GM12872 (cell line): ENCODE measurements around the gene SERPINA7.

Experiments
- TF ChIP-seq, protein P1 (sequence below): IDR thresholded peaks from 3 replicates; pipeline ENCODE4 v1.5.1; 2011; ENCODE audit warnings: low read depth, mild to moderate bottlenecking, low read length, moderate library complexity; ENCODE audit not compliant: insufficient read depth

SERPINA7 gene, protein sequence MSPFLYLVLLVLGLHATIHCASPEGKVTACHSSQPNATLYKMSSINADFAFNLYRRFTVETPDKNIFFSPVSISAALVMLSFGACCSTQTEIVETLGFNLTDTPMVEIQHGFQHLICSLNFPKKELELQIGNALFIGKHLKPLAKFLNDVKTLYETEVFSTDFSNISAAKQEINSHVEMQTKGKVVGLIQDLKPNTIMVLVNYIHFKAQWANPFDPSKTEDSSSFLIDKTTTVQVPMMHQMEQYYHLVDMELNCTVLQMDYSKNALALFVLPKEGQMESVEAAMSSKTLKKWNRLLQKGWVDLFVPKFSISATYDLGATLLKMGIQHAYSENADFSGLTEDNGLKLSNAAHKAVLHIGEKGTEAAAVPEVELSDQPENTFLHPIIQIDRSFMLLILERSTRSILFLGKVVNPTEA

DNA sequence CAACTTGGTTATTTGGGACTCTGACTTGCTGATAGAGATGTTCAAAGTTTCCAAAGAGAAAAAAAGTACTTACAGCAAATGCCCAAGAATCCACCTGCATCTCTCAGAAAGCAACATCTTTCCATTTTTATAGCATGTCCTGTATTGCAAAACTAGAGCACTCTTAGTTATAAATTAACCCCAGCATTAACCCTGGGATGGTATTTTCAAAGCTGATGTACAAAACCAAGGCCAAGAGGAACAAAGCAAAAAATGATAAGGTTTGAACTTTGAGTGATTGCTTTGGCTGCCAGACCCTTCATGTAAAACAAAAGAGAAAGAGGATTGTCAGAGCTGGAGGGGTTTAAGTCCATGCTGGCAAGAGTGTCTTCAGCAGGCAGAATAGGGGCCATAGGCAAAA is at the start of gene SERPINA7:
Gene SERPINA7, minus strand, starts transcription at position 103 of the 400 bp plus-strand sequence. CDS start 1,669 bp downstream, outside the sequence.
- TF ChIP-seq, protein P1, sequence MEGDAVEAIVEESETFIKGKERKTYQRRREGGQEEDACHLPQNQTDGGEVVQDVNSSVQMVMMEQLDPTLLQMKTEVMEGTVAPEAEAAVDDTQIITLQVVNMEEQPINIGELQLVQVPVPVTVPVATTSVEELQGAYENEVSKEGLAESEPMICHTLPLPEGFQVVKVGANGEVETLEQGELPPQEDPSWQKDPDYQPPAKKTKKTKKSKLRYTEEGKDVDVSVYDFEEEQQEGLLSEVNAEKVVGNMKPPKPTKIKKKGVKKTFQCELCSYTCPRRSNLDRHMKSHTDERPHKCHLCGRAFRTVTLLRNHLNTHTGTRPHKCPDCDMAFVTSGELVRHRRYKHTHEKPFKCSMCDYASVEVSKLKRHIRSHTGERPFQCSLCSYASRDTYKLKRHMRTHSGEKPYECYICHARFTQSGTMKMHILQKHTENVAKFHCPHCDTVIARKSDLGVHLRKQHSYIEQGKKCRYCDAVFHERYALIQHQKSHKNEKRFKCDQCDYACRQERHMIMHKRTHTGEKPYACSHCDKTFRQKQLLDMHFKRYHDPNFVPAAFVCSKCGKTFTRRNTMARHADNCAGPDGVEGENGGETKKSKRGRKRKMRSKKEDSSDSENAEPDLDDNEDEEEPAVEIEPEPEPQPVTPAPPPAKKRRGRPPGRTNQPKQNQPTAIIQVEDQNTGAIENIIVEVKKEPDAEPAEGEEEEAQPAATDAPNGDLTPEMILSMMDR, result no peak

DNA sequence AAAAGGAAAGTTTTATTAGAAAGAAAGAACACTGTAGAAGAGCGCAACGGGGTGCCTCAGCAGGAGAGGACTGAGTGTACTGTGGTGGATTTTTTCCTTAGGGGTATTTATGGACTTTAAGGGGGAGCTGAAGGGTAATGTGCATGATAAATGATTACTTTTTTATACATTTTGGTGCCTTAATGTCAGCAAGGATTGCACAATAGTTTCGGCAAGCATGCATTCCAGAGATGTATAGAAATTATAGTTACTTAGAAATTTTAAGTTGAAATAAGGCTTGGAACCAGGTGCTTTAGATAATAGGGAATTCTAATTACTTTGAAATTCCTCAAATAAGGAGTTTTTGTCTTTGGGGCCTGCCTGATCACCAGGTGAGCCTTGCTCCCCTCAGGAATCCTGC is 30.5 kb upstream of the SERPINA7 start:
- TF ChIP-seq, protein P1, result no peak

GRCh38 chrX:106050054-106050453 is 11.5 kb upstream of the SERPINA7 start:
- TF ChIP-seq, protein P1, result no peak

- TF ChIP-seq, protein P1, result no peak
Measured at GRCh38 chrX:106042296-106042695, 3.8 kb upstream of the SERPINA7 start.

DNA sequence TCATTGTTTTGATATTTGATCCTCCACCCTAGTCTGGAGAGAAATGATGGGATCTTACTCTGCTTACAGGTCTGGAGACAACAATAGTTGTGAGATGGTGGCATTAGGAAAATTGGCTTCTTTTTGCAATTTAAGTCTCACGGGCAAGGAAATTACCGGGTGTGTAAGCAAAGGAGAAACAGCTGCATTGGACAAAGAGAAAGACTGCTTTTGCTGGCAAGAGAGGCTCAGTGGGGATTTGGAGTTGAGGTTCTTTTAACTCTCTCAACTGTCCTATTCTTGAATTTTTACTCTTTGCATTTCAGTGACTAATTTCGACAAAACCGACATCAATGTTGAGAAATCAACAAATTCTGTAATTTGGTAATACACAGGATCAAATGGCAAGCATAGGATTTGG is 2.3 kb upstream of the SERPINA7 start:
- TF ChIP-seq, protein P1, result no peak

DNA sequence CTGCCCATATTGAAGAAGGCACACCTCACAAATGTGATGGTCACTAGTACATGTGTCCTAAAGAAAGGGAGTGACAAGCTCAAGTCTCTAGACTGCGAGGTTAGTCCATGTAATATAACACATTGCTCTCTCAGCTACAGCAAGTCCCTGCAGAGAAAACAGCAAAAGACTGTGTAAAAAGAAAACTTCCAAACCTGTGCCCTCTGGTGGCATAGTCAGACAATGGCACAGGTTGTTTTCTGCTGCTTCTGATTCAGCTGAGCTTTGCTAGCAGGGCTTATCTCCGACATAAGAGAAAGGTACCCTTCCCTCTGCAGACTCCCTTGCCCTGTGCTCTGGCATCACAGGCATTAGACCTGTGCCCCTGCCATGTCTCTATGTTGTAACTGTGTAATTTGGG is 1.4 kb upstream of the SERPINA7 start:
- TF ChIP-seq, protein P1, result peak; percentile 30; the same call in 1 of the 3 replicates

- TF ChIP-seq, protein P1, result no peak
Measured at GRCh38 chrX:106037835-106038473, 573 bp downstream of the SERPINA7 start.
